HG03175 (cell line): ENCODE data around the gene HID1.
"Not testable (repeated sequence)": the region's sequence is repeated elsewhere in the genome, so short reads cannot be mapped to it uniquely, and the experiment has no call there.

Experiments
- ATAC-seq: cut with Tn5 transposase; IDR thresholded peaks from one replicate; pipeline ENCODE4 v1.9.1; 2021; ENCODE audit warnings: mild to moderate bottlenecking, moderate library complexity; ENCODE audit not compliant: unreplicated experiment

HID1 gene, protein sequence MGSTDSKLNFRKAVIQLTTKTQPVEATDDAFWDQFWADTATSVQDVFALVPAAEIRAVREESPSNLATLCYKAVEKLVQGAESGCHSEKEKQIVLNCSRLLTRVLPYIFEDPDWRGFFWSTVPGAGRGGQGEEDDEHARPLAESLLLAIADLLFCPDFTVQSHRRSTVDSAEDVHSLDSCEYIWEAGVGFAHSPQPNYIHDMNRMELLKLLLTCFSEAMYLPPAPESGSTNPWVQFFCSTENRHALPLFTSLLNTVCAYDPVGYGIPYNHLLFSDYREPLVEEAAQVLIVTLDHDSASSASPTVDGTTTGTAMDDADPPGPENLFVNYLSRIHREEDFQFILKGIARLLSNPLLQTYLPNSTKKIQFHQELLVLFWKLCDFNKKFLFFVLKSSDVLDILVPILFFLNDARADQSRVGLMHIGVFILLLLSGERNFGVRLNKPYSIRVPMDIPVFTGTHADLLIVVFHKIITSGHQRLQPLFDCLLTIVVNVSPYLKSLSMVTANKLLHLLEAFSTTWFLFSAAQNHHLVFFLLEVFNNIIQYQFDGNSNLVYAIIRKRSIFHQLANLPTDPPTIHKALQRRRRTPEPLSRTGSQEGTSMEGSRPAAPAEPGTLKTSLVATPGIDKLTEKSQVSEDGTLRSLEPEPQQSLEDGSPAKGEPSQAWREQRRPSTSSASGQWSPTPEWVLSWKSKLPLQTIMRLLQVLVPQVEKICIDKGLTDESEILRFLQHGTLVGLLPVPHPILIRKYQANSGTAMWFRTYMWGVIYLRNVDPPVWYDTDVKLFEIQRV

GRCh38 chr17:74972107-74972972 is at the start of gene HID1:
HID1 (minus strand) TSS chr17:74972759; CDS start chr17:74972656, 103 bp downstream.
- ATAC-seq = no peak

DNA sequence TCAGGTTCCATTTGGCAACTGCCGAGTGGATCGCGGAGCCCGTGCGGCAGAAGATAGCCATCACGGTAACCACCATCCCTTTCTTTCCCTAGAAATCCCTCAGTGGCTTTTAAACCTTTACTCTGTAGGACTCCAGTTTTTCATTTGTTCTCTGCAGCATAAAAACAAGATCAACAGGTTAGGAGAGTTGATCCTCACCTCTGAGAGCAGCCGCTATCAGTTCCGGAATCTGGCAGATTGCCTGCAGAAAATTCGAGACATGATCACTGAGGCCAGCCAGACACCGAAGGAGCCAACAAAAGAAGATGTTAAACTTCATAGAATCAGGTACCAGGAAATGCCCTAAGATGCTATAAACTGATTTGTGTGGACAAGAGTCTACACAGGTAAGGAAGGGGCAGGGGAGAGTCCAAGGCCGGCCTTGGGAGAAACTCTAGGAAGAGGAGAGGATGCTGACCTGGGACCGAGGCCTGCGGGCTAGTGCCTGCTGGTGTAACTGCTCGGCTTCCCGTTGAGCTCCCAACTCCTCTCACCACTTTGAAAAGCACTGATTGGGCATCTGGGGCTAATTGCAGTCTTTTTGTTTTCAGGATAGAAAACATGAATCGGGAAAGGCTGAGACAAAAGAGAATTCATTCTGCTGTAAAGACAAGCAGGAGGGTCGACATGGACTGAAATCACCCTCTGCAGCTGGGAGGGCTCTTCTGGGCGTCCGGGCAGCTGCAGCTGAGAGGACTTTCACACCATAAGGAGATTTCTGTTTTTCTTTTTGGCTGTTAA is 48.0 kb upstream of the HID1 start:
- no peak for ATAC-seq

GRCh38 chr17:75019710-75020109 is 47.2 kb upstream of the HID1 start:
- ATAC-seq = no peak

GRCh38 chr17:75019146-75019545 is 46.6 kb upstream of the HID1 start:
- no peak for ATAC-seq

DNA sequence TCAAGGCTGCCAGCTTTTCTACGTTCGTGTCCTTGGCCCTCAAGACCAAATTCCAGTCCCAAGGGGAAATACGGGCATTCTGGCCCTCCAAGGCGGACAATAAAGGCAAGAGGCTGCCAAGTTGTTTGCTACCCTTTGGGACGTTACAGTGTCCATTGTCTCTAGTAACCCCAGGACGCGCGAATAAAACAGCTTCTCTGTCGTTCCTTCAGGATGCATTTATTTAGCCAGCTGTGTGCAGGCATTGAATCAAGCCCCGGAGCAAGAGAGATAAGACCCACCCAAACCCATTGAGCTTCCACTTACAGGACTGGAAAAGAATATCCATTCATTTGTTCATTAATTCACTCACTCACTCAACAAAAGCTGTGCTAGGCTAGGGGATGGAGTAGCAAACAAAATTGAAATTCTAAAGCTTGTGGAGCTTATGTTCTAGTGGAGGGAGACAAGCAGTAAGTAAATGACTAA is 40.6 kb upstream of the HID1 start:
- ATAC-seq = no peak

GRCh38 chr17:75012346-75013091 is 40.0 kb upstream of the HID1 start, which contains the start of gene MRPL58:
MRPL58 (plus strand) TSS chr17:75012670; CDS start chr17:75012687, 17 bp downstream.
- peak; percentile 88 for ATAC-seq

DNA sequence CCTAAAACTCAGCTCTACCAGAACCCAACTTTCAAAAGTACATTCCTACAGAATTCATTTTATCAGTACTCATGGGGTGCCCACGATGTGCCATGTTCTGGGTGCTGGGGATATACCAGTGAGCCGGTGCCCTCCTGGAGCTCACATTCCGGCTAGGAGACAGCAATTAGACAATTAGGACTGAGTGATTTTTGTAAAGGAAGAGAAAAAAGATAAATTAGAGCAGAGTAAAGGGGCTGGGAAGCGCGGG is 39.5 kb upstream of the HID1 start:
- no peak for ATAC-seq

DNA sequence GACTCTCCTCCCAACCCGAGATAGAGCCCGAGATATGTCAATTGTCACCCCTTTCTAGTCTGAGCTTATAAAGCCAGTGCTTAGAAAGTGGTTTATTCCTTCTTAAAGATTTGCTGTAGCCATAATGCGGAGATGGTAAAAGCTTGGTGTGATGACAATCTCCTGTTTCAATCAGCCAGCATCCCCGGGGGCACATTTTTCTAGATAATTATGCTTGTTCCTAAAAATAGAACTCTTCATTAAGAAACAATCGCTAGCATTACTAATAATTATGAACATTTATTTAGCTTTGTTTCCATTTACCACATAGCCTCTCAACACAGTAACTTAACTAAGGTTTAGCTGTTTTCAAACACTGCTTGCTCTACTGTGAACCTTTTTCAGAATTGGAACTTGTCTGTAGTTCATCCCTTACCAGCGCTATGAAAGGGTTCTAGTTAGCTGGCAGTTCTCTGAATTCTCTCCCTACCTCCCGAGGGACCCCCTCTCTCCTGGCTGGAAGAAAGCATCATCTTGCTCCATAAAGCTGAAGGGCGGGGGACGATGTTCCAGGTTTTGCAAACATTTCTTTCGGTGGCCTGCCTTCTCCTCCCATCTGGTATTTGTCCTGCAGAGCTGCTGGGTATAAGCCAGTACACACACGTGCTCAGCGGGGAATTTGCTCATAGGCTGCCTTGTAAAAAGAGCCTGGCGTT is 39.0 kb upstream of the HID1 start:
- no peak for ATAC-seq

DNA sequence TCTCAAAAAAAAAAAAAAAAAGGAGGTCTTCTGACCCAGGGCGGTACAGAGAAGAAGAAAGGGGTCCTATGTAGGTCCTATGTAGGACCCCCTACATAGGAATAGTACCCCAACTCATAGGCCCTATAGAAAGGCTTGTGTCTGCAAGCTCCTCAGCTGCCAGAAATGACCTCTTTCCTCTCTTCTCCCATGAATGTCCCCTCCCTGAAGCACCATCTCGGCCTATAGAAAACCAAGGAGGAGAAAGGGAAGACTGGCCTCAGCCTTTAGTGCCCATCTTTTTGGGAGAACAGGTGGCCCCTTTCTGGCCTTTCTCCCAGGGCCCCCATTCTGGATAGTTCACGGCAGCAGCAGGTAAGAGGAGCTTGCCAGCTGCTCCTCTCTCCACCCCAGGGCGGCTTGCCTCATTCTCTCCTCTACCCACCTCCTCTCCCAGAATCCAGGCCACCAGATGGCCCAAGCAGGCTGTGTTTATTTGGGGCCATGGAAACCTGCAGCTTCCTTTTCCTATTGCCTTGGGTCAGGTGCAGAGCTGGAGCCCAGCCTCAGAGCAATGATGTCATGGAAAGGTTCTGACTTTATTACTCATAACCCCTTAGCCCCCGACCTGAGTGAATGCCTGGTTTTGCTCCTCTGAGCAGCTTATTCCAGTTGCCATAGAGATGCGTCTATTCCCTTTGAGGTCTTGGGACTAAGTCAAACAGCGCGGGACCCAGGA is 38.3 kb upstream of the HID1 start:
- ATAC-seq = no peak

- ATAC-seq = no peak
These were observed 36.7 kb upstream of the HID1 start for GRCh38 chr17:75009139-75009724.

DNA sequence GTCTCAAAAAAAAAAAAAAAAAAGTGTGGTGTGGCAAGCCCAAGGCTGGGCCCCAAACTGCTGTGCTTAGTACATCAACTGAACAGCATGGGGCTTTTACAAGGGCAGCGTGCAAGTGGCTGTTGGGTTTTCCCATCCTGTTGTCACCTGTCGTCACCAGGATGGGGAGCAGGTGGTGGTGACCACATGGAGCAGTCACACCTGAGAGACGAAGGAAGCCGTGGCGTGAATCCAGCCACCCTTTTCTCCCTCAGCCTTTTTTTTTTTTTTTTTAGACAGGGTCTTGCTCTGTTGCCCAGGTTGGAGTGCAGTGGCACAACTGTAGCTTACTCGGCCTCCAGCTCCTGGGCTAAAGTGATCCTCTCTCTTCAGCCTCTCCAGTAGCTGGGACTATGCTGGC is 35.8 kb upstream of the HID1 start:
- no peak for ATAC-seq

DNA sequence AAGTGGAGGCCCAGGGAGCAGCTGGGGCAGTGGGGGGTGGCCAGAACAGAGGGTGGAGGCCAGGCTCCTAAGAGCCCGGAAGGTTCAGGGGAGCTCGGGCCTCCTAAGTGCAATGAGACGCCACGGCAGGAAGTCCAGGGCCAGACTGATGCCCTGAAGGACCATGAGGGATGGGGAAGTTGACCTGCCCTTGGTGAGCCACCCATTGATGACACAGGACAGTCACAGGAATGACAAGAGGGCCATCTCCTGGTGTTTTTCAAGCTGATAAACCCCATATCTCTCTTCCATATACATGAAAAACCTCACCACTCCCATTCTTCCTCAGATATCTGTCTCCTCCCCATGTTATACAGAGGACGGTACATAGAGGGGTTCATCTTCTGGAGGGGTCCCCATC is 34.1 kb upstream of the HID1 start:
- no peak for ATAC-seq

GRCh38 chr17:75006084-75006483 is 33.5 kb upstream of the HID1 start:
- not testable (repeated sequence) for ATAC-seq

- ATAC-seq = no peak
These were observed 32.7 kb upstream of the HID1 start for GRCh38 chr17:75005291-75005690.

GRCh38 chr17:75004371-75004770 is 31.8 kb upstream of the HID1 start:
- no peak for ATAC-seq

DNA sequence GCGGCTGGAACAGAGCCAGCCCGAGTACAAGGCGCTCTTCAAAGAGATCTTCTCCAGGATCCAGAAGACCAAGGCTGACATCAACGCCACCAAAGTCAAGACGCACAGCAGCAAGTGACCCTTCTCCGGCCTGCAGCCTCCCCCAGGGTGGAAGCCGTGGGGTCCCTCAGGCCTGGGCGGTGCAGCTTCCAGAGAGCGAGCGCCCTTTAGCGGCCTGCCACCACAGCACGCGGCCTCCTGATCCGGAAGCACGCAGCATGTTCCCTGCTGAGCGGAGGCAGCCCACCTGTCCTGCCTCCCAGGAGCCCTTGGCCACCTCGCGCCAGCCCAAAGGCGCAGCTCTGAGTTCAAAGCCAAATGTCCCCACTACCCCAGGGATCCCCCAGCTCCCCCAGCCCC is 31.4 kb upstream of the HID1 start:
- ATAC-seq = no peak

DNA sequence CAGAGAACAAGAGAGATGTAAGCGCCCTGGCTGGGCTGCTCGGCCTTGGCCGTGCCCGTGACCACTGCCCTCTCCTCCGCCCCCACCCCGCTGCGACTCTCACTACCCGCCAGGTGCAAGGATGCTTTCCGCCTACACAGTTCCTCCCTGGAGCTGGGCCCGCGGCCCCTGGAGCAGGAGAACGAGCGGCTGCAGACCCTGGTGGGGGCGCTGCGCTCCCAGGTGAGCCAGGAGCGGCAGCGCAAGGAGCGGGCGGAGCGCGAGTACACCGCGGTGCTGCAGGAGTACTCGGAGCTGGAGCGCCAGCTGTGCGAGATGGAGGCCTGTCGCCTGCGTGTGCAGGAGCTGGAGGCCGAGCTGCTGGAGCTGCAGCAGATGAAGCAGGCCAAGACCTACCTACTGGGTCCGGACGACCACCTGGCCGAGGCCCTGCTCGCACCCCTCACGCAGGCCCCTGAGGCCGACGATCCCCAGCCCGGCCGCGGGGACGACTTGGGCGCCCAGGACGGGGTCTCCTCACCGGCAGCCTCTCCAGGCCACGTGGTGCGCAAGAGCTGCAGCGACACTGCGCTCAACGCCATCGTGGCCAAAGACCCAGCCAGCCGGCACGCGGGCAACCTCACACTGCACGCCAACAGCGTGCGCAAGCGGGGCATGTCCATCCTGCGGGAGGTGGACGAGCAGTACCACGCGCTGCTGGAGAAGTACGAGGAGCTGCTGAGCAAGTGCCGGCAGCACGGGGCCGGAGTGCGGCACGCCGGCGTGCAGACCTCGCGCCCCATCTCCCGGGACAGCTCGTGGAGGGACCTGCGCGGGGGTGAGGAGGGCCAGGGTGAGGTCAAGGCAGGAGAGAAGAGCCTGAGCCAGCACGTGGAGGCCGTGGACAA is 30.8 kb upstream of the HID1 start:
- ATAC-seq = no peak
